ENCODE results near the gene CUL4A. TPM values are rescaled to one million over a fixed set of nuclear protein-coding genes. Genes with fewer than 3 reads are reported as not detected.

Gene CUL4A
- total RNA-seq, 2 experiments from 2014 or later = 87.7 to 88.9 TPM

Other genes starting within 250 kb of the CUL4A start
- gene MCF2L, start 240.4 kb upstream of the CUL4A start, total RNA-seq = 10 to 100 TPM in 1 of 2 experiments, 1 to 10 TPM in 1; 9.3 to 10.7 TPM
- gene F7, start 103.8 kb upstream of the CUL4A start, total RNA-seq = under 1 TPM; 0.49 to 0.94 TPM
- gene F10, start 86.8 kb upstream of the CUL4A start, total RNA-seq = not detected
- under 1 TPM in 1 of 2 experiments, not detected in 1; 0.14 TPM for gene PROZ, start 51.0 kb upstream of the CUL4A start, total RNA-seq
- gene PCID2, start 944 bp upstream of the CUL4A start, total RNA-seq = 10 to 100 TPM; 65.6 TPM
- gene LAMP1, start 87.6 kb downstream of the CUL4A start, total RNA-seq = 10 to 100 TPM; 58.4 to 61.2 TPM
- not detected for gene GRTP1, start 154.5 kb downstream of the CUL4A start, total RNA-seq
- under 1 TPM; 0.44 to 0.56 TPM for gene ADPRHL1, start 243.9 kb downstream of the CUL4A start, total RNA-seq

All from activated naive CD8-positive, alpha-beta T cell treated with anti-CD3 and anti-CD28 coated beads for 36 hours (primary cell).